ENCODE results near the gene RAP1GAP2. TPM values are rescaled to one million over a fixed set of nuclear protein-coding genes. Genes with fewer than 3 reads are reported as not detected.
"Not testable (repeated sequence)": the region's sequence is repeated elsewhere in the genome, so short reads cannot be mapped to it uniquely, and the experiment has no call there.

Gene RAP1GAP2
- total RNA-seq, 1 donor from 2014 or later: 1.0 TPM

DNA sequence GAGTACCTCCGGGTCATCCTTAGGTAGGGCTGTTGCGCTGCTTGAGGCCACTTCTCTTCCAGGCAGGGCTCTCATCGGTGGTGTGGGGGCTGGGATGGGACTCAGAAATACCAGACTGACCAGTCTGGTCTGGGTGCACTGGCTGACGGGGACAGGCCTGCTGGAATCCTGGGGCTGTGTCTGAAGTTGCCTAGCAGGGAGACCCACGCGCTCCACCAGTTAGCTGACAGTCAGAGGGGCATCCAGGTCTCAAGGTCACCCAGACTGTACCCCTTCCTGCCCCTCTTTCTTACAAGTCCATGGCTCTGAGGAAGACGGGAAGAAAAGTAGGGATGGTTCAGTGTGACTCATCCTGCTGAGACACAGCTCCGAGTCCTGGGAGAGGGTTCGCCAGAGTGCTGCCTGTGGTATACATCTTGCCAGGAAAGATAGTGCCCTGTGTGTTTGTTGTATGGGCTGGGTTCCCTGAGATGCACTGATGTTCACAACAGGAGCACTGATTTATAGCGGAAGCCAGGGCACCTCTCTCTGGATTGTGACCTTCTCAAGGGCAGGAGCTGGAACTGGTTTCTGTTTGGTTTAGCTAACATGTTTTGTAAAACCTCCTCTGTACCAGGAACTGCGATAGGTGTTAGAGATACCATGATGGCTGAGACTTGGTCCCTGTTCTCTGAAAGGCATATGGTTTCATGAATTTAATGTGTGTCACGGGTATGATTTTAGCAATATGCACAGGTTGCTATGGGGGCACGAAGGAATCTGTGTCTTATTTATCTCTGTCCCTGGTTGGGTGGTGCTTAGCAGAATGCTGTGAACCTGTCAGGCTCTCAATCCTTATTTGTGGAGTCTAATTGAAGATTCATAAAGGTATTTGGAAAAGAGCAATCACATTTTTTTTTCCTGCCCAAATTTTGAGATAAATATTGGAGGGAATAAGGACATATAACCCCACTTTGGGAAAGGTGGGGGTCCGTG lies 169.7 kb downstream of the RAP1GAP2 start:
- DNase-seq (ENCODE audit: low read depth in 2 of 2): no peak

DNA sequence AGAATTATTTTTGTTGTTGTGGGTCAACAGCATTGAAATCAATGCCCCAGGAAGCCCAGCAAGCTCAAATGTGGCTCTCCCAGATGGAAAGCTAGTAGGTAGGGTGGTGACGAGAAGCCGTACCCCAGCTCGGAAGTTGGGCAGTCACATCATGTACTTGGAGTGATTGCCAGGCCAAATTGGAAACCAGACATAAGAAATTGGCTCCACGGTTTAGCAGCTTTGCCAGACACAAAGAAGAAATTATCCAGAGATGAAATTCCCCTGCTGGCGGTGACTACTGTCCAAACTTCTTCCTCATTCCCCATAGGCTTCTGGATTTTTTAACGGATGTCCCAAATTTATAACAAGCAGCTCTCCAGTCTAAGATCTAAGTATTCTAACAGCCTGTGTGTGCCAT lies 171.3 kb downstream of the RAP1GAP2 start:
- no peak for DNase-seq (ENCODE audit: low read depth in 2 of 2)

DNA sequence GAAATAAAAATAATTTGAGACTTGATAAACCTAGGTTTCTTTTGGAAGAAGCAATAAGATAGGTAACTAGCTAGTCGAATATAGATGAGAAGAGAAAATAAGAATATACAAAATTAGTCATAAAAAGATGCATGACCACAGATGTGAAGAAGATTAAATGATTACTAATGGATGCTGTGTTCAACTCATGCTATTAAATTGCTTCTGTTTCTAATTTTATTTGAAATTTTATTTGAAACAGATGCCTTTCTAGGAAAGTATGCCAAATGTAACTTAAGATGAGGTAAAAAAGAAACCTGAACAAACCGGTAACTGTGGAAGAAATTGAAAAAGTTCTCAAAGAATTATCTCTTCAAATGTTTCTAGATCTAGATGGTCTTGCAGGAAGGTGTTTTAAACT lies 175.6 kb downstream of the RAP1GAP2 start:
- no peak for DNase-seq (ENCODE audit: low read depth in 2 of 2)

DNA sequence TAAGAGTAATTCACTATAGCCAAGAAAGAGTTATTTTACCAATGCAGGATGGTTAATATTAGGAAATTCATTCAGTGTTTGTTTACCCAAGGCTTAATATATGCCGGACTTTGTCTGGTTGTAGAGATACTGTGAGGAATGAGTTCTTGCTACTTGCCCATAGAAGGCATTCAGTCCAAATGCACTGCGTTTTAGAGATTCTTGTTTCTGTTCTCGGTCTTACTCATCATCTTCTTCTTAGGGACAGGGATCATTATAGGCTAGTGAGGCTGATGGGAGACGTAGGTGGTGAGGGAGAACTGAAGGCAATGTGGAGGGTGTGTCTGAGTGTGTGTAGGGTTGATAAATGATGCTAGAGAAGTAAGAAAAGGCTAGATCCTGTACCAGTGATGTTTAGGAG lies 176.5 kb downstream of the RAP1GAP2 start:
- DNase-seq (ENCODE audit: low read depth in 2 of 2): no peak

GRCh38 chr17:2974347-2974746 lies 178.1 kb downstream of the RAP1GAP2 start:
- DNase-seq (ENCODE audit: low read depth in 2 of 2): no peak

- DNase-seq (ENCODE audit: low read depth in 2 of 2): peak; percentile 14 to 34
These were observed 179.3 kb downstream of the RAP1GAP2 start for GRCh38 chr17:2975469-2975958.

- DNase-seq (ENCODE audit: low read depth in 2 of 2): no peak
These were observed 180.9 kb downstream of the RAP1GAP2 start for GRCh38 chr17:2977157-2977556.

GRCh38 chr17:2978116-2978515 lies 181.9 kb downstream of the RAP1GAP2 start:
- no peak for DNase-seq (ENCODE audit: low read depth in 2 of 2)

- DNase-seq (ENCODE audit: low read depth in 2 of 2): no peak
These were observed 182.8 kb downstream of the RAP1GAP2 start for GRCh38 chr17:2978991-2979390.

GRCh38 chr17:2980211-2980903 lies 184.1 kb downstream of the RAP1GAP2 start:
- no peak for DNase-seq (ENCODE audit: low read depth in 2 of 2)

DNA sequence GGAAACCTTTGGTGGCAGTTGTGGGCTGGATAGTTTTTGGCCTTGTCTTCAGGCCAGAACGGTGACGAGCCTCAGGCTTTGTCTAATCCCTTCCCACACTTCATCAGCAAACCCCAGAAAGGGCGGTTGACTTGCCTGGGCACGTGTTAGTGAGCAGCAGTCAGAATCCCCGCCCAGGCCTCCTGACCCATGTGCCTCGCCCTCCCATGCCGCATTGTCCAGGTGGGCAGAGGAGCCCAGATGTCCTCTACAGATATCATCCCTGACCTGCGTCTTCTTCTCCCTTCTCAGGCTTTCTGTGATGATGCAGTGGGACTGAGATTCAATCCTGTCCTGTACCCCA lies 184.6 kb downstream of the RAP1GAP2 start:
- no peak for DNase-seq (ENCODE audit: low read depth in 2 of 2)

DNA sequence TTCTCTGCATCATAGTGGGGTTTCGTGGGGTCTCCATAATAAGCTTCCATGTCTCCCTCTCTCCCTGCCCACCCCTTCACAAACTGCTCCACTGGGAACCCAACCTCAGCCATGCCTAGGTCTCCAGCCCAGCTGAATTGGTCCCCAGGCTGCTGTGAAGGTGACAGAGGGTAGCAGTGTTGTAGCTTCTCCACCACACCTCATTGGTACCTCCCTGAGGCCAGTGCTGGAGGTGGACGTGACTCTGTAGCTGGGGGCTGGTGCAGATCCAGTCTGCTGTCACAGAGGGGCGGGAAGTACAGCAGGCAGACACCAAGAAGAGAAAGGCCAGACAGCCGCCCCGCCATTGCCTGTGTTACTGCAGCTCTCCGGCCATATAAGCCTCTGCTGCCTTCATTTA lies 185.1 kb downstream of the RAP1GAP2 start:
- DNase-seq (ENCODE audit: low read depth in 2 of 2): no peak

GRCh38 chr17:2982854-2983253 lies 186.6 kb downstream of the RAP1GAP2 start:
- no peak for DNase-seq (ENCODE audit: low read depth in 2 of 2)

DNA sequence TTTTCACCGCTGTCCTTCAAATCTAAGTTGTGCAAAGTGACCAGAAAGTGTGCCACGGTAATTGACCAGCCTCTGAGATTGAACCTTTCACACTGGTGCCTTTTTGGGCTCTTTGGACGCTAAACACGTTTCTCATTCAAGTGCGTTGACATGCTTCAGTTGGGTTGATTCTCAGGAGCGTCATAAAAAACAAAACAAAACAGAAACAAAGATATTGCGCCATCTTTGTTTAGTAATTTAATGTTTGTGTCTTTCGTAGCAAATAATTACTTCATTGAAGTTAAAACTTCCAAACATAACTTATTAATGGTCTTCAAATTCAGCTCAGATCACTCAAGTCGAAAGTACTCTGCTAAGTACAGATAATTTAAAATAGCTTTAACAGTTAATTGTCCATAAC lies 187.0 kb downstream of the RAP1GAP2 start:
- no peak for DNase-seq (ENCODE audit: low read depth in 2 of 2)

- DNase-seq (ENCODE audit: low read depth in 2 of 2): no peak
These were observed 189.1 kb downstream of the RAP1GAP2 start for GRCh38 chr17:2985318-2985717.

GRCh38 chr17:2986925-2987324 lies 190.7 kb downstream of the RAP1GAP2 start:
- DNase-seq (ENCODE audit: low read depth in 2 of 2): no peak

DNA sequence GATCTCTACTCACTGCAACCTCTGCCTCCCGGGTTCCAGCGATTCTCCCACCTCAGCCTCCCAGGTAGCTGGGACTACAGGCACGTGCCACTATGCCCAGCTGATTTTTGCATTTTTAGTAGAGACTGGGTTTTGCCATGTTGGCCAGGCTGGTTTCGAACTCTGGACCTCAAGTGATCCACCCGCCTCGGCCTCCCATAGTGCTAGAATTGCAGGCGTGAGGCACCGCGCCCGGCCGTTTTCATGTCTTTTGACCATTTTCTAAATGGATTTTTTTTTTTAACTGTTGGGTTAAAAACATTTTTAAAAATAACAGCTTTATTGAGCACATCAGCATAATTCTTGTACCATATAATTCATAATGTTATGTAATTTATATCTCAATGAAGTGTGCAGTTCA lies 193.2 kb downstream of the RAP1GAP2 start:
- DNase-seq (ENCODE audit: low read depth in 2 of 2): not testable (repeated sequence)

DNA sequence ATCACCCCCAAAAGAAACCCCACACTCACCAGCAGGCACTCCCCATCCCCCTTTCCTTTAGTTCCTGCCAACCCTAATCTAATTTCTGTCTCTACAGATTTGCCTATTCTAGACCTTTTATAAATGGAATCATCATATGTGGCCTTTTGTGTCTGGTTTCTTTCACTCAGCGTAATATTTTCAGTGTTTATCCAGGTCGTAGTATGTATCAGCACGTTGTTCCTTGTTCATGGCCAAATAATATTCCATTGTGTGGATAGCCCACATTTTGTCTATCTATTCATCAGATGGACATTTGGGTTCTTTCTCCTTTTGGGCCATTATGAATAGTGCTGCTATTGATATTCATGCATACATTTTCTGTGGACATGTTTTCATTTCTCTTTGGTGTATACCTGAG lies 193.6 kb downstream of the RAP1GAP2 start:
- no peak for DNase-seq (ENCODE audit: low read depth in 2 of 2)

GRCh38 chr17:2990396-2990795 lies 194.2 kb downstream of the RAP1GAP2 start:
- no peak for DNase-seq (ENCODE audit: low read depth in 2 of 2)

DNA sequence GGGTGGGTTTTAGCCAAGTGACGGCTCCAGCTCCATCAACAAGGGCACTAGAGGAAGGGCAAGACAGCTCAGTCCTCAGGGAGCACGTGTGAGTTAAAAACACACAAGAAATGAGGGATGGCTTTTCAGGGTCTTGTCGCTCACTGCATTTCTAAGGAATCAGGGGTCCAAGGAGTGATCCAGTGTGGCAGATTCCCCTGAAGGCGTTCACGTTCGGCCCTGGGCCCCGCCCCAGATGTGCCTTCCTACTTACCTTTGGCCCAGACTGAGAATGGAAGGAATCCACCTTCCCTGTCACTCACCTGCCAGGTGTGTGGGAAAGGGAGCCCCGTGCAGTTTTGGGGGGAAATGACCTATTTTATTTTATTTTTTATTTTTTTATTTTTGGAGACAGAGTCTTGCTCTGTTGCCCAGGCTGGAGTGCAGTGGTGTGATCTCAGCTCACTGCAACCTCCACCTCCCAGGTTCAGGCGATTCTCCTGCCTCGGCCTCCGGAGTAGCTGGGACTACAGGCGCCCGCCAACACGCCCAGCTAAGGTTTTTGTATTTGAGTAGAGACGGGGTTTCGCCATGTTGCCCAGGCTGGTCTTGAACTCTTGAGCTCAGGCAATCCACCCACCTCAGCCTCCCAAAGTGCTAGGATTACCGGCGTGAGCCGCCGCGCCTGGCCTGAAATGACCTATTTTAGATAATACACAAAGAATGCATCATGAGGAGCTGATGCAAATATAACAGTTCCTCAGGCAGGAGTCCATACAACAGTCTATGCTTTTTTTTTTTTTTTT lies 195.3 kb downstream of the RAP1GAP2 start:
- not testable (repeated sequence) for DNase-seq (ENCODE audit: low read depth in 2 of 2)

- no peak for DNase-seq (ENCODE audit: low read depth in 2 of 2)
These were observed 198.2 kb downstream of the RAP1GAP2 start for GRCh38 chr17:2994441-2994840.

DNA sequence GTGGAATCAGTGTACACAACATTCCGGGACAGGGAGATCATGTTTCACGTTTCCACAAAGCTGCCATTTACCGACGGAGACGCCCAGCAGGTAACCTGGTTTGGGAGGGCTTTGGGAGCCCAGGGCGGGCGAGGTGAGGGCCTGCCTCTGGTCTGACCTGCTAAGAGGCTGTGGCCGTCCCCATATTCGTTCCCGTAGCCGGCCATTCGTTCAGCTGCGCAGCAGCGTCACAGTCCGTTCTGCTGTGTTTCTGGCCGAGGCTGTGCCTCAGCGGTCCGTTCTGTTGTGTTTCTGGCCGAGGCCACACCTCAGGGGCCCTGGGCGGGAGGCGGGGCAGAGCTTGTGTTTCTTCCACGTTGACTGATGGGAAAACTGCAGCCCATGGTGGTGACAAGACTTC lies 199.1 kb downstream of the RAP1GAP2 start:
- no peak for DNase-seq (ENCODE audit: low read depth in 2 of 2)

All from dermis microvascular lymphatic vessel endothelial cell (primary cell).